GM21825 (cell line): ENCODE results near the gene KRTAP9-8.
"Not testable (repeated sequence)": the region's sequence is repeated elsewhere in the genome, so short reads cannot be mapped to it uniquely, and the experiment has no call there.

ENCODE experiments used
- ATAC-seq: cut with Tn5 transposase; IDR thresholded peaks from one replicate; pipeline ENCODE4 v1.9.1; 2021; ENCODE audit warnings: mild to moderate bottlenecking, moderate library complexity; ENCODE audit not compliant: unreplicated experiment

The KRTAP9-8 gene

GRCh38 chr17:41237949-41238437 is at the start of gene KRTAP9-8:
KRTAP9-8 (plus strand) TSS chr17:41237999; CDS start chr17:41238052, 53 bp downstream.
- ATAC-seq: not testable (repeated sequence)

GRCh38 chr17:41189837-41190318 is 47.9 kb upstream of the KRTAP9-8 start, which contains the start of gene KRTAP9-1:
KRTAP9-1 (plus strand) TSS chr17:41189887; CDS start chr17:41189887, 0 bp downstream.
- ATAC-seq: not testable (repeated sequence)

GRCh38 chr17:41190328-41190727 is 47.5 kb upstream of the KRTAP9-8 start:
- ATAC-seq: no peak

- no peak for ATAC-seq
Observed at GRCh38 chr17:41196068-41196467, 41.7 kb upstream of the KRTAP9-8 start.

- ATAC-seq: no peak
Observed at GRCh38 chr17:41199421-41200078, 38.2 kb upstream of the KRTAP9-8 start.

GRCh38 chr17:41211845-41212466 is 25.8 kb upstream of the KRTAP9-8 start:
- ATAC-seq: no peak

GRCh38 chr17:41212524-41213169 is 25.2 kb upstream of the KRTAP9-8 start:
- ATAC-seq: no peak

- ATAC-seq: no peak
Observed at GRCh38 chr17:41215681-41216080, 22.1 kb upstream of the KRTAP9-8 start.

GRCh38 chr17:41223821-41224220 is 14.0 kb upstream of the KRTAP9-8 start:
- no peak for ATAC-seq

- no peak for ATAC-seq
Observed at GRCh38 chr17:41226051-41226450, 11.7 kb upstream of the KRTAP9-8 start.

- not testable (repeated sequence) for ATAC-seq
Observed at GRCh38 chr17:41226598-41227095, 11.2 kb upstream of the KRTAP9-8 start, which contains the start of gene KRTAP9-2. KRTAP9-2 (plus strand) TSS chr17:41226648; CDS start chr17:41226655, 7 bp downstream.

GRCh38 chr17:41230094-41230493 is 7.7 kb upstream of the KRTAP9-8 start:
- no peak for ATAC-seq

- ATAC-seq: no peak
Observed at GRCh38 chr17:41231731-41232130, 6.1 kb upstream of the KRTAP9-8 start.

GRCh38 chr17:41232399-41233105 is 5.2 kb upstream of the KRTAP9-8 start, which contains the start of gene KRTAP9-3:
KRTAP9-3 (plus strand) TSS chr17:41232449; CDS start chr17:41232502, 53 bp downstream.
- not testable (repeated sequence) for ATAC-seq

GRCh38 chr17:41237116-41237515 is 683 bp upstream of the KRTAP9-8 start:
- ATAC-seq: not testable (repeated sequence)

- ATAC-seq: not testable (repeated sequence)
Observed at GRCh38 chr17:41246995-41247787, 9.4 kb downstream of the KRTAP9-8 start.

- ATAC-seq: not testable (repeated sequence)
Observed at GRCh38 chr17:41249637-41250240, 11.9 kb downstream of the KRTAP9-8 start, which contains the start of gene KRTAP9-4. KRTAP9-4 (plus strand) TSS chr17:41249687; CDS start chr17:41249721, 34 bp downstream.

- ATAC-seq: no peak
Observed at GRCh38 chr17:41251261-41251660, 13.5 kb downstream of the KRTAP9-8 start.

GRCh38 chr17:41254861-41255260 is 17.1 kb downstream of the KRTAP9-8 start:
- ATAC-seq: no peak
